Gastroesophageal sphincter (tissue), 3 donors: Measurements from ENCODE around the gene TBRG4.

Experiments used
- EP300 ChIP-seq: sonication (generic); formaldehyde crosslinking; IDR thresholded peaks from one replicate; pipeline ENCODE4 v1.6.1; 2017; ENCODE audit warnings: antibody characterized with exemption, mild to moderate bottlenecking
- POLR2A ChIP-seq, 2 donors: fragments of 450-650 bp; IDR thresholded peaks; one replicate each; pipeline ENCODE4 v1.6.1; 2017; ENCODE audit warnings: antibody characterized with exemption in 2 of 2, mild to moderate bottlenecking in 2 of 2, moderate library complexity in 1 of 2
- TF ChIP-seq, protein P1 (sequence below), 4 experiments: fragments of 200-600 bp in 2 of 4; fragments of 450-650 bp in 2 of 4; sonication (generic) in 1 of 4; IDR thresholded peaks; one replicate each; pipeline ENCODE4 v1.5.1; 2017 to 2019; ENCODE audit warnings: antibody characterized with exemption in 4 of 4, mild to moderate bottlenecking in 2 of 4, moderate library complexity in 2 of 4

DNA sequence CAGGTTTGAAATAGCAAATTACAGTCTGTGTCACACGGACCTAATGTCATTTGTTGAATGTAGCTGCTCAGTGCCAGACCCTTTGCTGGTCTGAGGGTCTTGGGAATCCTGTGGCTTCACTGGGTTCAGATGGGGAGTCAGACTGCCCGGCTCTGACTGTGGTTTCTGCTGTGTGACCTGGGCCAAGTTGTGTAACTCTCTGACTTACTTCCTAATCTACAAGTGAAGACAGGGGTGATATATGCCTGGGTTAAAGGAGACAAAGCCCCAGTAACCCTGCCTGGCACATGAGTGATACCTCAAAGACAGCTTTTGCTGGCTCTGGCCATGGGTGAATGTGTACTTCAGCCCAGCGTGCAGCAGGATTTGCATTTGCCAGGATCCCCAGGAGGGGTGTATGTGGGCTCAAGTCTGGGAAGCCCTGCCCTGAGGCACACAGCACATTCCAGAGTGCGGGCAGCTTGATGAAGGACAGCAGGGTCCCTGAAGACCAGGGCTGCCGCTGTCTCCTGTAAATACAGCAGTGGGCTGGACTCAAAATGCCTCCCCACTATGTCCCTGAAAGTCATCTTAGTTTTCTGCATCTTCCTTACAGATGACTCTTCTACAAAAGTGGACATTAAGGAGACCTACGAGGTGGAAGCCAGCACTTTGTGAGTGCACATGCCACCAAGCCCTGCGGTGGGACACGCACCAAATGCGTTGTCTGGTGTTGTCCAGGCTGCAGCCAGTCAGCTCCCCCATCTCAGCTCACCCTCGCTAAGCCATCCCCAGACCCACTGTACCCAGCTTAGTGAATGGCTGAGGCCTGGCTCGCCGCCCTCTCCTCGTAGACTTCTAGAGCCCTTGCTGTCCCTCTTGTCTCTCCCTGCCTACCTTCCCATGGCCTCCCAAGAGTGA lies 39.1 kb downstream of the TBRG4 start:
- TF ChIP-seq, protein P1, sequence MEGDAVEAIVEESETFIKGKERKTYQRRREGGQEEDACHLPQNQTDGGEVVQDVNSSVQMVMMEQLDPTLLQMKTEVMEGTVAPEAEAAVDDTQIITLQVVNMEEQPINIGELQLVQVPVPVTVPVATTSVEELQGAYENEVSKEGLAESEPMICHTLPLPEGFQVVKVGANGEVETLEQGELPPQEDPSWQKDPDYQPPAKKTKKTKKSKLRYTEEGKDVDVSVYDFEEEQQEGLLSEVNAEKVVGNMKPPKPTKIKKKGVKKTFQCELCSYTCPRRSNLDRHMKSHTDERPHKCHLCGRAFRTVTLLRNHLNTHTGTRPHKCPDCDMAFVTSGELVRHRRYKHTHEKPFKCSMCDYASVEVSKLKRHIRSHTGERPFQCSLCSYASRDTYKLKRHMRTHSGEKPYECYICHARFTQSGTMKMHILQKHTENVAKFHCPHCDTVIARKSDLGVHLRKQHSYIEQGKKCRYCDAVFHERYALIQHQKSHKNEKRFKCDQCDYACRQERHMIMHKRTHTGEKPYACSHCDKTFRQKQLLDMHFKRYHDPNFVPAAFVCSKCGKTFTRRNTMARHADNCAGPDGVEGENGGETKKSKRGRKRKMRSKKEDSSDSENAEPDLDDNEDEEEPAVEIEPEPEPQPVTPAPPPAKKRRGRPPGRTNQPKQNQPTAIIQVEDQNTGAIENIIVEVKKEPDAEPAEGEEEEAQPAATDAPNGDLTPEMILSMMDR (IDR thresholded peaks at IDR 0.05): no peak
- no peak for TF ChIP-seq EP300
- TF ChIP-seq POLR2A (IDR thresholded peaks at IDR 0.05): no peak
